WTC11 (cell line): ENCODE data around the gene KDM4B. TPM values are rescaled to one million over a fixed set of nuclear protein-coding genes. Genes with fewer than 3 reads are reported as not detected.

Experiments
- ATAC-seq: fragments of 200-7000 bp; cut with Tn5 transposase; 2 replicates; pipeline ENCODE4 v1.10.0; 2021; ENCODE audit warnings: mild to moderate bottlenecking, moderate library complexity
- CTCF ChIA-PET: fragments of 300-600 bp; sonication (Branson Sonifier 250); formaldehyde crosslinking; loops from one replicate; lab custom pipeline; 2021; ENCODE audit warnings: antibody characterized with exemption; lab: Charles Lee
- POLR2A ChIA-PET: fragments of 350-600 bp; sonication (Branson Sonifier 250); formaldehyde crosslinking; loops from one replicate; lab custom pipeline; 2021; ENCODE audit warnings: antibody characterized with exemption; lab: Charles Lee
- DNase-seq: peaks from one replicate; pipeline ENCODE4 v3.0.0; 2021; ENCODE audit warnings: low spot score
- H3K27ac Mint-ChIP-seq: 2 replicates; pipeline ENCODE4 v1.8.0; 2021; ENCODE audit warnings: mixed read lengths
- H3K27me3 Mint-ChIP-seq: 2 replicates; pipeline ENCODE4 v1.8.0; 2021; ENCODE audit warnings: low read depth, mild to moderate bottlenecking, moderate library complexity, mixed read lengths
- H3K36me3 Mint-ChIP-seq: 2 replicates; pipeline ENCODE4 v1.8.0; 2021; ENCODE audit warnings: mixed read lengths
- H3K4me1 Mint-ChIP-seq: 2 replicates; pipeline ENCODE4 v1.8.0; 2022; ENCODE audit warnings: mixed read lengths
- H3K4me3 Mint-ChIP-seq: 2 replicates; pipeline ENCODE4 v1.8.0; 2021; ENCODE audit warnings: mild to moderate bottlenecking, moderate library complexity, mixed read lengths
- H3K9me3 Mint-ChIP-seq: 2 replicates; pipeline ENCODE4 v1.8.0; 2021; ENCODE audit warnings: mixed read lengths
- ARID4B ChIP-seq: sonication (generic); formaldehyde crosslinking; IDR thresholded peaks from 2 replicates; pipeline ENCODE4 v1.8.0; 2023; ENCODE audit warnings: missing genetic modification reagents, mild to moderate bottlenecking, borderline replicate concordance
- ATF2 ChIP-seq: sonication (generic); formaldehyde crosslinking; IDR thresholded peaks from 2 replicates; pipeline ENCODE4 v1.8.1; 2022; ENCODE audit warnings: low read depth, missing genetic modification reagents, borderline replicate concordance
- CBFB ChIP-seq: sonication (generic); formaldehyde crosslinking; IDR thresholded peaks from 2 replicates; pipeline ENCODE4 v1.8.1; 2022; ENCODE audit warnings: mild to moderate bottlenecking, low read depth, missing genetic modification reagents
- E2F1 ChIP-seq: sonication (generic); formaldehyde crosslinking; IDR thresholded peaks from 2 replicates; pipeline ENCODE4 v1.8.0; 2022; ENCODE audit warnings: mild to moderate bottlenecking, missing genetic modification reagents
- FOXP4 ChIP-seq: sonication (generic); formaldehyde crosslinking; IDR thresholded peaks from 2 replicates; pipeline ENCODE4 v1.8.0; 2022; ENCODE audit warnings: mild to moderate bottlenecking, missing genetic modification reagents
- GABPB1 ChIP-seq: sonication (generic); formaldehyde crosslinking; IDR thresholded peaks from 2 replicates; pipeline ENCODE4 v1.8.1; 2023; ENCODE audit warnings: mild to moderate bottlenecking, missing genetic modification reagents
- JUN ChIP-seq: sonication (generic); formaldehyde crosslinking; IDR thresholded peaks from 2 replicates; pipeline ENCODE4 v1.8.0; 2023; ENCODE audit warnings: mild to moderate bottlenecking, missing genetic modification reagents
- PRRX2 ChIP-seq: fragments of 250-450 bp; sonication (Bioruptor Pico); IDR thresholded peaks from 2 replicates; pipeline ENCODE4 v1.8.0; 2021; ENCODE audit warnings: mild to moderate bottlenecking
- TEAD1 ChIP-seq: sonication (generic); formaldehyde crosslinking; IDR thresholded peaks from 2 replicates; pipeline ENCODE4 v1.8.0; 2022; ENCODE audit warnings: mild to moderate bottlenecking, missing genetic modification reagents
- ZNF232 ChIP-seq: sonication (generic); formaldehyde crosslinking; IDR thresholded peaks from 2 replicates; pipeline ENCODE4 v1.8.0; 2022; ENCODE audit warnings: mild to moderate bottlenecking, missing genetic modification reagents
- ZNF396 ChIP-seq: fragments of 250-450 bp; sonication (Bioruptor Pico); IDR thresholded peaks from 2 replicates; pipeline ENCODE4 v1.8.0; 2021; ENCODE audit warnings: mild to moderate bottlenecking, moderate library complexity, borderline replicate concordance
- ZNF671 ChIP-seq: fragments of 250-450 bp; sonication (Bioruptor Pico); IDR thresholded peaks from 2 replicates; pipeline ENCODE4 v1.8.0; 2021; ENCODE audit warnings: mild to moderate bottlenecking
- total RNA-seq: library from RNA; stranded (reverse); gene quantifications from 3 replicates; pipeline ENCODE4 v1.2.3, GENCODE V29; 2021
- TF ChIP-seq, protein P1 (sequence below): sonication (generic); formaldehyde crosslinking; IDR thresholded peaks from 2 replicates; pipeline ENCODE4 v1.8.1; 2022; ENCODE audit warnings: missing genetic modification reagents, borderline replicate concordance

Gene KDM4B
- total RNA-seq, 1 experiment from 2014 or later, result 43.2 TPM

DNA sequence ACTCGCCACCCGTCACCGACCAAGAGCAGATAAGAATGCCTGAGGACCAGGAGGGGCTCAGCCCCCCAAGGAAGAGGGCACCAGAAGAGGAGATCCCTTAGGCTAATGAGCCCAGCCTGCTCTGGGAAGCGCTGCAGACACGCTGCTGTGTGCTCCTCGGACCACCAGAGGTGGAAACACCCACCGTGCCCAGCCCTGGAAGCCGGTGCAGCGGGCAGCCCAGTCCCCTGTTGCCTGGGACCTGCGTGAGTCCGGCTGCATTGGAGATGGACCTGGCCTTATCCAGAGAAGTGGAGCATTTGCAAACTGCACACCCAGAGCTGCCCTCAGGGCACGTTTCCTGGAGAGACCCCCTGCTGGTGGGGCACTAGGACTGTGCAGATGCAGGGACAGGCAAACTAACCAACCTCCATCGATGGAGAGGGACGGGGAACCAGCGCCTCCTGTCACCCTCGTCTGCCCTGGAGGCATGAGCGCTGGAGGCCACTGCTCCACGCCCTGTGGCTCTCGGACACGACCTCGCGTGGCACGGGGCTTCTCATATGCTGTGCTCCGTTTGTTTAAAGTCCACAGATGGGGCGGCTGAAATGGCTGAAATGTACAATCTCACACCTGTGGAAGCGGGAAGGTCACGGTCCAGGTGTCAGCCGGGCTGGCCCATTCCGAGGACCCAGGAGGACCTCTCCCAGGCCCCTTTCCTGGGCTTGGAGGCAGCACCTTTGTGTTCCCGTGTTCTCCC, 153.9 kb downstream of the KDM4B start:
- DNase-seq (no peak), ATAC-seq (no peak)
- ChIA-PET CTCF (interaction anchor here (1.6 to 2.4 kb wide), 4 partner anchors 15 to 36 kb away, joined by 5 to 14 read pairs (median 8); no protein-coding TSS in a partner anchor), POLR2A (no interaction called here)
- peaks cover 51% of the 10 kb centered on the region for H3K4me1 Mint-ChIP-seq
- H3K27me3 Mint-ChIP-seq, result no peaks in the 10 kb centered on the region
- H3K36me3 Mint-ChIP-seq, result peaks cover 6% of the 10 kb centered on the region; the same call in 1 of the 2 replicates
- H3K4me3 Mint-ChIP-seq, result no peak overlapping the region
- no peaks in the 10 kb centered on the region for H3K9me3 Mint-ChIP-seq
- TF ChIP-seq ZNF671, result no peak
- no peak for TF ChIP-seq ATF2 (CRISPR knock-in tag)
- no peak for TF ChIP-seq JUN (CRISPR knock-in tag)
- TF ChIP-seq E2F1, result no peak
- no peak for TF ChIP-seq ARID4B
- no peak for TF ChIP-seq CBFB (CRISPR knock-in tag)
- no peak for TF ChIP-seq FOXP4 (CRISPR knock-in tag)
- TF ChIP-seq, protein P1, sequence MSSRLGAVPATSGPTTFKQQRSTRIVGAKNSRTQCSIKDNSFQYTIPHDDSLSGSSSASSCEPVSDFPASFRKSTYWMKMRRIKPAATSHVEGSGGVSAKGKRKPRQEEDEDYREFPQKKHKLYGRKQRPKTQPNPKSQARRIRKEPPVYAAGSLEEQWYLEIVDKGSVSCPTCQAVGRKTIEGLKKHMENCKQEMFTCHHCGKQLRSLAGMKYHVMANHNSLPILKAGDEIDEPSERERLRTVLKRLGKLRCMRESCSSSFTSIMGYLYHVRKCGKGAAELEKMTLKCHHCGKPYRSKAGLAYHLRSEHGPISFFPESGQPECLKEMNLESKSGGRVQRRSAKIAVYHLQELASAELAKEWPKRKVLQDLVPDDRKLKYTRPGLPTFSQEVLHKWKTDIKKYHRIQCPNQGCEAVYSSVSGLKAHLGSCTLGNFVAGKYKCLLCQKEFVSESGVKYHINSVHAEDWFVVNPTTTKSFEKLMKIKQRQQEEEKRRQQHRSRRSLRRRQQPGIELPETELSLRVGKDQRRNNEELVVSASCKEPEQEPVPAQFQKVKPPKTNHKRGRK (CRISPR knock-in tag), result no peak
- no peak for TF ChIP-seq ZNF232 (CRISPR knock-in tag)
- TF ChIP-seq TEAD1, result no peak
- TF ChIP-seq, all 79 proteins: peak for 0
- H3K27ac Mint-ChIP-seq, result peak overlapping the region; percentile 86

DNA sequence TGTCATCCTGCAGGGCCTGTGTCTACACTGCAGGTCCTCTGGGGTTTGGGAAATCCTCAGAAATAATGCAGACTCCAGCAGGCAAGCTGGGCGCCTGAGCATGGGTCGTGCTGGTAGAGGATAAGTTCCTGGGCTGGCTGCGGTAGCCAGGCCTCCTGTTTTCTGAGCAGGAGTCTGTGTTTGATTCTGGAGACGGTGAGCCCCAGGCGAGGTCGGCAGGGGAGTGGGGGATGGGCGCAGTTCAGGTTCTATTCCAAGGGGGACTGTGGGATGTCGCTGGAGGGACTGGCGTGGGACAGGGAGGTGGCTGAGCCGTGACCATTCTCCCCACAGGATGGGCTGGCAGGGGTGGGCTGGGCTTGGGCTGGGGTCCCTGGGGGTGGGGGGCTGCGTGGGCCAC, 154.7 kb downstream of the KDM4B start:
- no peak overlapping the region for H3K4me3 Mint-ChIP-seq
- no peak for ATAC-seq
- H3K9me3 Mint-ChIP-seq, result no peaks in the 10 kb centered on the region
- DNase-seq, result peak; percentile 48
- H3K36me3 Mint-ChIP-seq, result peaks cover 6% of the 10 kb centered on the region; the same call in 1 of the 2 replicates
- no peaks in the 10 kb centered on the region for H3K27me3 Mint-ChIP-seq
- TF ChIP-seq ZNF396, result no peak
- TF ChIP-seq PRRX2 (CRISPR knock-in tag), result no peak
- no peak for TF ChIP-seq GABPB1 (CRISPR knock-in tag)
- ChIA-PET POLR2A (no interaction called here), CTCF (interaction anchor here (1.6 to 2.4 kb wide), 4 partner anchors 14 to 37 kb away, joined by 5 to 14 read pairs (median 8); no protein-coding TSS in a partner anchor)
- peak overlapping the region; percentile 86 for H3K27ac Mint-ChIP-seq
- H3K4me1 Mint-ChIP-seq, result peaks cover 51% of the 10 kb centered on the region
